Measurements from ENCODE around the gene ZNF652.

DNA sequence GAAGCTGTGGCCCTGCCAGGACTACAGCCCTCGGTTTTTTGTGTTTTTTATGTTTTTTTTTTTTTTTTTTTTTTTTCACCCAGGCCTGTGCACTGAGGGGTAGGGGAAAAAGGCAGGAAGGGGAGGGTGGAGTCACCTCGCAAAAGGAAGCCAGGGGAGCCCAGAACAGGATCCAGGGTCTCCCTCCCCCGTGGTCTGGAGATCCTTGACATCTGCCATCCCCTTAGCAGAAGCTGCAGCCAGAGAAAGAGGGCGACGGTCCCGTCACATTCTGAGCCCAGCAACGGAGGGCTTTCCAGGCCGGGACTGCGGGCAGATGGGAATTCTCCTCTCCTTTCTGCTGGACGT lies 102.4 kb downstream of the ZNF652 start:
- TF ChIP-seq CTCF (IDR thresholded peaks at IDR 0.05) = no peak
- no peak for TF ChIP-seq POLR2A (IDR thresholded peaks at IDR 0.05)
